ENCODE results near the gene GPATCH11. TPM values are rescaled to one million over a fixed set of nuclear protein-coding genes. Genes with fewer than 3 reads are reported as not detected.

The GPATCH11 gene
- total and polyA plus RNA-seq, 2 of the 4 experiments (the other 2 are of a cell fraction) = 3.9 to 4.7 TPM

DNA sequence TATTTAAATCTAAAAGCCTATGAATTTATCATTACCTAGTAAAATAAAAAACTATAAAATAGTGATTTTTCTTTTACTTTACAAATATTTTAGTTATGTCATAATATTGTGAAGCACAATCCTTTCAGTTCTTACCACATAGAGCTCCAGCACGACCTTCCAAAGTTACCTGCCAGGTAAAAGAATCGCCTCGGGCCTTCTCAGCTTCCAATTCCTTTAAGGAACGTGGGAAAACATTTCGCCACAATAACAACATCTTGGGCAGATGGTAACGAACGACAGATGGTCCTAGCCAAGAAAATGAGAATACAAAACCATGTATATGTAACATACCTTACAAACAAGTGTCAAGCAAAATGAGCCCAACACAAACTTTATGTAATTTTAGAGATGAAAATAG is 23.9 kb upstream of the GPATCH11 start:
- Histone ChIP-seq H2BK20ac (ENCODE audit: low read depth, low read length) (no peak overlapping the region), H2AFZ (replicated peaks; ENCODE audit: low read length, poor library complexity) (no peak overlapping the region), H3K79me1 (ENCODE audit: low read depth in 1 of 2, low read length in 2 of 2) (no peaks in the 10 kb centered on the region; a peak in 1 of 4 replicates), H3K9me1 (ENCODE audit: insufficient read depth, low read length) (peaks cover 3% of the 10 kb centered on the region; the same call in 1 of the 2 replicates), H3K4me3 (ENCODE audit: insufficient read depth, low read depth, low read length) (no peak overlapping the region), H3K27ac (ENCODE audit: insufficient read depth, low read length) (no peak overlapping the region), H3K36me3 (ENCODE audit: control insufficient read depth, insufficient read depth, low read length) (peaks cover 23% of the 10 kb centered on the region), H2AK5ac (ENCODE audit: low read depth, low read length) (no peak overlapping the region), H3K4me1 (ENCODE audit: control insufficient read depth, insufficient read depth, low read length) (peaks cover 2% of the 10 kb centered on the region; the same call in 1 of the 2 replicates), H3K27me3 (ENCODE audit: control insufficient read depth, insufficient read depth, low read length) (no peaks in the 10 kb centered on the region), H3K4me2 (ENCODE audit: low read depth, low read length) (no peak overlapping the region), H3K18ac (ENCODE audit: low read depth, low read length) (no peak overlapping the region), H4K8ac (ENCODE audit: low read depth in 2 of 2, low read length in 2 of 2) (no peak overlapping the region), H3K23ac (ENCODE audit: low read depth, low read length) (no peak overlapping the region), H3K14ac (replicated peaks; ENCODE audit: low read depth, low read length) (no peak overlapping the region), H3K9ac (ENCODE audit: low read depth, low read length) (no peak overlapping the region), H2BK15ac (ENCODE audit: low read depth, low read length) (no peak overlapping the region), H3K4ac (ENCODE audit: low read depth, low read length) (no peak overlapping the region), H4K91ac (ENCODE audit: insufficient read depth, low read depth, low read length) (no peak overlapping the region), H4K5ac (ENCODE audit: low read depth, low read length) (no peak overlapping the region), H2BK5ac (ENCODE audit: low read depth, low read length, poor library complexity, severe bottlenecking) (no peak overlapping the region), H3K9me3 (ENCODE audit: control insufficient read depth, insufficient read depth, low read length) (no peaks in the 10 kb centered on the region), H2BK120ac (ENCODE audit: low read depth, low read length) (no peak overlapping the region), H3K56ac (ENCODE audit: extremely low read depth, insufficient read depth, low read length) (no peak overlapping the region), H4K20me1 (ENCODE audit: insufficient read depth, low read length) (no peaks in the 10 kb centered on the region), H2AK9ac (replicated peaks; ENCODE audit: low read depth, low read length, poor library complexity) (no peak overlapping the region)
- BruUV-seq (replicated peaks) = no TSS peak
- ChIA-PET CTCF (interaction anchor here (1.0 kb wide), 1 partner anchor 46 kb away, joined by 3 read pairs; no protein-coding TSS in a partner anchor), POLR2A (ENCODE audit: unreplicated experiment) (no interaction called here)
- no peak for DNase-seq
- dilution Hi-C loops (cut with HindIII; ENCODE audit: low sequenced_read_pairs, unreplicated experiment) (no loop called here), in situ Hi-C loops (cut with MboI; ENCODE audit: low sequenced_read_pairs) (no loop called here), intact Hi-C loops (cut with micrococcal nuclease) (no loop called here)
- no peak for TF ChIP-seq POLR2A (IDR thresholded peaks at IDR 0.05; ENCODE audit: low read depth, low read length)
- TF ChIP-seq MAFK (IDR thresholded peaks at IDR 0.05; ENCODE audit: low read depth, low read length) = no peak
- TF ChIP-seq RFX5 (IDR thresholded peaks at IDR 0.05; ENCODE audit: low read depth, low read length) = no peak
- no peak for TF ChIP-seq MXI1 (IDR thresholded peaks at IDR 0.05; ENCODE audit: borderline replicate concordance, low read depth, low read length)
- TF ChIP-seq, protein P1, sequence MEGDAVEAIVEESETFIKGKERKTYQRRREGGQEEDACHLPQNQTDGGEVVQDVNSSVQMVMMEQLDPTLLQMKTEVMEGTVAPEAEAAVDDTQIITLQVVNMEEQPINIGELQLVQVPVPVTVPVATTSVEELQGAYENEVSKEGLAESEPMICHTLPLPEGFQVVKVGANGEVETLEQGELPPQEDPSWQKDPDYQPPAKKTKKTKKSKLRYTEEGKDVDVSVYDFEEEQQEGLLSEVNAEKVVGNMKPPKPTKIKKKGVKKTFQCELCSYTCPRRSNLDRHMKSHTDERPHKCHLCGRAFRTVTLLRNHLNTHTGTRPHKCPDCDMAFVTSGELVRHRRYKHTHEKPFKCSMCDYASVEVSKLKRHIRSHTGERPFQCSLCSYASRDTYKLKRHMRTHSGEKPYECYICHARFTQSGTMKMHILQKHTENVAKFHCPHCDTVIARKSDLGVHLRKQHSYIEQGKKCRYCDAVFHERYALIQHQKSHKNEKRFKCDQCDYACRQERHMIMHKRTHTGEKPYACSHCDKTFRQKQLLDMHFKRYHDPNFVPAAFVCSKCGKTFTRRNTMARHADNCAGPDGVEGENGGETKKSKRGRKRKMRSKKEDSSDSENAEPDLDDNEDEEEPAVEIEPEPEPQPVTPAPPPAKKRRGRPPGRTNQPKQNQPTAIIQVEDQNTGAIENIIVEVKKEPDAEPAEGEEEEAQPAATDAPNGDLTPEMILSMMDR (conservative IDR thresholded peaks at IDR 0.05; ENCODE audit: low read depth, low read length) = no peak
- no peak for TF ChIP-seq CEBPB (IDR thresholded peaks at IDR 0.05; ENCODE audit: low read depth, low read length)
- no CpG with 5 or more reads among the region's 7 CpGs for WGBS, 2 experiments (ENCODE audit: extremely low coverage in 2 of 2, insufficient read length in 1 of 2)
- no peak for ATAC-seq (ENCODE audit: low read depth)

Measured in IMR-90 (cell line).